Suprapubic skin (tissue), 4 donors: ENCODE results near the gene NLGN2.

Experiments
- CTCF ChIP-seq, 2 donors: fragments of 200-600 bp in 1 of 2; fragments of 450-650 bp in 1 of 2; sonication (generic) in 1 of 2; IDR thresholded peaks; one replicate each; pipeline ENCODE4 v1.5.1; 2016 to 2019; ENCODE audit warnings: antibody characterized with exemption in 2 of 2, mild to moderate bottlenecking in 1 of 2, moderate library complexity in 1 of 2
- POLR2A ChIP-seq, 2 donors: fragments of 450-650 bp; IDR thresholded peaks; one replicate each; pipeline ENCODE4 v1.6.1; 2017; ENCODE audit warnings: antibody characterized with exemption in 2 of 2, mild to moderate bottlenecking in 2 of 2, moderate library complexity in 2 of 2
- POLR2AphosphoS5 ChIP-seq, 3 donors: sonication (generic); formaldehyde crosslinking; IDR thresholded peaks; one replicate each; pipeline ENCODE4 v1.6.1; 2017; ENCODE audit warnings: antibody characterized with exemption in 3 of 3

GRCh38 chr17:7384489-7385081 is 23.1 kb upstream of the NLGN2 start:
- TF ChIP-seq POLR2A (IDR thresholded peaks at IDR 0.05) (no peak), CTCF (IDR thresholded peaks at IDR 0.05) (no peak), POLR2AphosphoS5 (IDR thresholded peaks at IDR 0.05) (no peak)
